DOHH2 (cell line): ENCODE results near the gene DRAXIN.

Experiments used
- EZH2phosphoT487 ChIP-seq: fragments of 200-600 bp; sonication (generic); IDR thresholded peaks from 2 replicates; pipeline ENCODE4 v1.6.1; 2017; ENCODE audit warnings: borderline replicate concordance, mild to moderate bottlenecking, antibody characterized with exemption, low read length, moderate library complexity, mixed read lengths
- TF ChIP-seq, protein P1 (sequence below): fragments of 200-600 bp; sonication (generic); IDR thresholded peaks from one replicate; pipeline ENCODE4 v1.5.1; 2014; ENCODE audit warnings: antibody characterized with exemption, mild to moderate bottlenecking, low read depth, low read length; ENCODE audit not compliant: poor library complexity, severe bottlenecking

DNA sequence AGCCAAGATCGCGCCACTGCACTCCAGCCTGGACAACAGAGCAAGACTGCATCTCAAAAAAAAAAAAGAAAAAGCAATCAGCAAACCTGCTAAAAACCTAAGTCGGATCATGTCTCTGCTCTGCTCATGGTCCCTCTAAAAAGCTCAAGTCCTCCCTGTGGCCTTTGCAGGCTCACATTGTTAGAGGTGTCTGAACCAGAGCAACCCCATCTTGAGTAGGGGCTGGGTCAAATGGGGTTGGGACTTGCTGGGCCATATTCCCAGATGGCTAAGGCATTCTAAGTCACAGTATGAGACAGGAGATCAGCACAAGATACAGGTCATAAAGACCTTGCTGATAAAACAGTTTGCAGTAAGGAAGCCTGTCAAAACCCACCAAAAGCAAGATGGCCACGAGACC is 3.0 kb upstream of the DRAXIN start:
- TF ChIP-seq, protein P1, sequence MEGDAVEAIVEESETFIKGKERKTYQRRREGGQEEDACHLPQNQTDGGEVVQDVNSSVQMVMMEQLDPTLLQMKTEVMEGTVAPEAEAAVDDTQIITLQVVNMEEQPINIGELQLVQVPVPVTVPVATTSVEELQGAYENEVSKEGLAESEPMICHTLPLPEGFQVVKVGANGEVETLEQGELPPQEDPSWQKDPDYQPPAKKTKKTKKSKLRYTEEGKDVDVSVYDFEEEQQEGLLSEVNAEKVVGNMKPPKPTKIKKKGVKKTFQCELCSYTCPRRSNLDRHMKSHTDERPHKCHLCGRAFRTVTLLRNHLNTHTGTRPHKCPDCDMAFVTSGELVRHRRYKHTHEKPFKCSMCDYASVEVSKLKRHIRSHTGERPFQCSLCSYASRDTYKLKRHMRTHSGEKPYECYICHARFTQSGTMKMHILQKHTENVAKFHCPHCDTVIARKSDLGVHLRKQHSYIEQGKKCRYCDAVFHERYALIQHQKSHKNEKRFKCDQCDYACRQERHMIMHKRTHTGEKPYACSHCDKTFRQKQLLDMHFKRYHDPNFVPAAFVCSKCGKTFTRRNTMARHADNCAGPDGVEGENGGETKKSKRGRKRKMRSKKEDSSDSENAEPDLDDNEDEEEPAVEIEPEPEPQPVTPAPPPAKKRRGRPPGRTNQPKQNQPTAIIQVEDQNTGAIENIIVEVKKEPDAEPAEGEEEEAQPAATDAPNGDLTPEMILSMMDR = no peak
- no peak for TF ChIP-seq EZH2phosphoT487
